ENCODE measurements around the gene MS4A10.

GRCh38 chr11:60764879-60765278, 20.3 kb upstream of the MS4A10 start:
- TF ChIP-seq, protein P1, sequence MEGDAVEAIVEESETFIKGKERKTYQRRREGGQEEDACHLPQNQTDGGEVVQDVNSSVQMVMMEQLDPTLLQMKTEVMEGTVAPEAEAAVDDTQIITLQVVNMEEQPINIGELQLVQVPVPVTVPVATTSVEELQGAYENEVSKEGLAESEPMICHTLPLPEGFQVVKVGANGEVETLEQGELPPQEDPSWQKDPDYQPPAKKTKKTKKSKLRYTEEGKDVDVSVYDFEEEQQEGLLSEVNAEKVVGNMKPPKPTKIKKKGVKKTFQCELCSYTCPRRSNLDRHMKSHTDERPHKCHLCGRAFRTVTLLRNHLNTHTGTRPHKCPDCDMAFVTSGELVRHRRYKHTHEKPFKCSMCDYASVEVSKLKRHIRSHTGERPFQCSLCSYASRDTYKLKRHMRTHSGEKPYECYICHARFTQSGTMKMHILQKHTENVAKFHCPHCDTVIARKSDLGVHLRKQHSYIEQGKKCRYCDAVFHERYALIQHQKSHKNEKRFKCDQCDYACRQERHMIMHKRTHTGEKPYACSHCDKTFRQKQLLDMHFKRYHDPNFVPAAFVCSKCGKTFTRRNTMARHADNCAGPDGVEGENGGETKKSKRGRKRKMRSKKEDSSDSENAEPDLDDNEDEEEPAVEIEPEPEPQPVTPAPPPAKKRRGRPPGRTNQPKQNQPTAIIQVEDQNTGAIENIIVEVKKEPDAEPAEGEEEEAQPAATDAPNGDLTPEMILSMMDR (conservative IDR thresholded peaks at IDR 0.05), result no peak
- TF ChIP-seq ZFX (IDR thresholded peaks at IDR 0.05), result no peak

Data from C4-2B (cell line).